HG03469 (cell line): ENCODE data around the gene MYO7A.

Experiments
- ATAC-seq: cut with Tn5 transposase; IDR thresholded peaks from one replicate; pipeline ENCODE4 v1.9.1; 2021; ENCODE audit warnings: mild to moderate bottlenecking, moderate library complexity, moderate number of reproducible peaks; ENCODE audit not compliant: unreplicated experiment

MYO7A gene

GRCh38 chr11:77211594-77212251 lies 83.7 kb downstream of the MYO7A start:
- ATAC-seq = no peak

- ATAC-seq = no peak
Measured at GRCh38 chr11:77212314-77213007, 84.4 kb downstream of the MYO7A start.

GRCh38 chr11:77213029-77213579 lies 85.1 kb downstream of the MYO7A start:
- no peak for ATAC-seq

- no peak for ATAC-seq
Measured at GRCh38 chr11:77213589-77214428, 85.8 kb downstream of the MYO7A start.

- ATAC-seq = no peak
Measured at GRCh38 chr11:77214557-77214956, 86.5 kb downstream of the MYO7A start.

- ATAC-seq = no peak
Measured at GRCh38 chr11:77215106-77215505, 87.1 kb downstream of the MYO7A start.

GRCh38 chr11:77217156-77217555 lies 89.1 kb downstream of the MYO7A start:
- no peak for ATAC-seq

- ATAC-seq = no peak
Measured at GRCh38 chr11:77223797-77224196, 95.8 kb downstream of the MYO7A start.

GRCh38 chr11:77230878-77231605 lies 103.0 kb downstream of the MYO7A start:
- no peak for ATAC-seq

GRCh38 chr11:77231800-77232199 lies 103.8 kb downstream of the MYO7A start:
- no peak for ATAC-seq

GRCh38 chr11:77232242-77232641 lies 104.2 kb downstream of the MYO7A start:
- no peak for ATAC-seq

- no peak for ATAC-seq
Measured at GRCh38 chr11:77233011-77233410, 105.0 kb downstream of the MYO7A start.

- ATAC-seq = no peak
Measured at GRCh38 chr11:77236901-77237300, 108.9 kb downstream of the MYO7A start.

- ATAC-seq = no peak
Measured at GRCh38 chr11:77244277-77245027, 116.4 kb downstream of the MYO7A start.

- ATAC-seq = no peak
Measured at GRCh38 chr11:77249427-77249826, 121.4 kb downstream of the MYO7A start.

GRCh38 chr11:77250881-77251640 lies 123.0 kb downstream of the MYO7A start:
- ATAC-seq = no peak

- no peak for ATAC-seq
Measured at GRCh38 chr11:77252555-77253270, 124.7 kb downstream of the MYO7A start.

GRCh38 chr11:77253690-77254089 lies 125.6 kb downstream of the MYO7A start:
- ATAC-seq = no peak

- no peak for ATAC-seq
Measured at GRCh38 chr11:77259641-77260040, 131.6 kb downstream of the MYO7A start.
